ENCODE results near the gene FES. TPM values are rescaled to one million over a fixed set of nuclear protein-coding genes. Genes with fewer than 3 reads are reported as not detected.

Gene FES
- total and polyA plus RNA-seq, 8 donors, result 20.8 to 65.2 (median 28.1) TPM

- Histone ChIP-seq H3K9me3 (no peaks in the 10 kb centered on the region), H3K36me3 (peaks cover 0 to 79% of the 10 kb centered on the region in 2 donors), H3K4me1 (peaks cover 7 to 29% of the 10 kb centered on the region in 2 donors), H3K27me3 (no peaks in the 10 kb centered on the region), H3K27ac (no peak overlapping the region), H3K4me3 (no peak overlapping the region)
- ATAC-seq (no peak), DNase-seq (peak in 1 of 4 donors; percentile 57)
- TF ChIP-seq CTCF (IDR thresholded peaks at IDR 0.05), result no peak
- intact Hi-C loops (cut with DNase I), result no loop called here
Measured at GRCh38 chr15:90878660-90879059, 5.6 kb upstream of the FES start.

GRCh38 chr15:90879730-90880366, 4.5 kb upstream of the FES start:
- no peak overlapping the region for H3K4me3 ChIP-seq
- H3K27me3 ChIP-seq, result no peaks in the 10 kb centered on the region
- H3K36me3 ChIP-seq, result peaks cover 0 to 79% of the 10 kb centered on the region in 2 donors
- H3K9me3 ChIP-seq, result no peaks in the 10 kb centered on the region
- intact Hi-C loops (cut with DNase I), result no loop called here
- TF ChIP-seq CTCF (IDR thresholded peaks at IDR 0.05), result no peak
- peaks cover 10 to 25% of the 10 kb centered on the region in 2 donors for H3K4me1 ChIP-seq
- DNase-seq (peak in 1 of 4 donors; percentile 72), ATAC-seq (no peak)
- H3K27ac ChIP-seq, result no peak overlapping the region

- no peaks in the 10 kb centered on the region for H3K27me3 ChIP-seq
- peak in 1 of 4 donors; percentile 61 for DNase-seq
- peaks cover 0 to 74% of the 10 kb centered on the region in 2 donors for H3K36me3 ChIP-seq
- H3K27ac ChIP-seq, result no peak overlapping the region
- TF ChIP-seq CTCF (IDR thresholded peaks at IDR 0.05), result no peak
- peaks cover 17 to 29% of the 10 kb centered on the region in 2 donors for H3K4me1 ChIP-seq
- intact Hi-C loops (cut with DNase I), result no loop called here
- ATAC-seq, result no peak
- H3K4me3 ChIP-seq, result no peak overlapping the region
- no peaks in the 10 kb centered on the region for H3K9me3 ChIP-seq
Measured at GRCh38 chr15:90880381-90881145, 3.7 kb upstream of the FES start.

- peaks cover 0 to 66% of the 10 kb centered on the region in 2 donors for H3K36me3 ChIP-seq
- H3K27ac ChIP-seq, result peak overlapping the region in 1 of 2 donors; percentile 97
- intact Hi-C loops (cut with DNase I), result no loop called here
Measured at GRCh38 chr15:90881181-90881977, 2.9 kb upstream of the FES start.

More at GRCh38 chr15:90881181-90881977, 2.9 kb upstream of the FES start:
- DNase-seq (peak in 1 of 4 donors; percentile 76), ATAC-seq (no peak)
- no peaks in the 10 kb centered on the region for H3K9me3 ChIP-seq
- no peaks in the 10 kb centered on the region for H3K27me3 ChIP-seq
- H3K4me3 ChIP-seq, result no peak overlapping the region
- TF ChIP-seq CTCF (IDR thresholded peaks at IDR 0.05), result no peak
- peaks cover 20 to 37% of the 10 kb centered on the region in 2 donors for H3K4me1 ChIP-seq
